Measurements from ENCODE around the gene PTPRK.

DNA sequence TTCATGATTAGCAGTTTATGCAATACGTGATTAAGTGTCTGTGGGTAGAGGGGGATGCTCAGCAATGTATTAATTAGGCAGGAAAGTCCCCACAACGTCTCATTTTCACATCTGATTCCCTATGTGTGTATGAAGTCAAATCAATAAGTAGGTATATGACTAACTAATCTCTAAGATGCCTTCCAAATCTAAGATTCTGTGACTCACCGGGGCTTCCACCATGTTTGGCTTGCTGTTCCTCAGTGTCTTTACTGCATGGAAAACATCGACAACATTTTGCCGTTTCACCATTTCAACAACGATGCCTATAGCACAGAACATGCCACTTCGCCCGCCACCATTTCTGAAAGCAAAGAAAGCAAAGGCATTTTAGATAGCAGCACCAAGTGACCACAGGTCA lies 547.6 kb downstream of the PTPRK start:
- TF ChIP-seq POLR2A (IDR thresholded peaks at IDR 0.05; ENCODE audit: low read depth, low read length), result no peak
- TF ChIP-seq TAF1 (IDR thresholded peaks at IDR 0.05; ENCODE audit: low read depth, low read length), result no peak
- TF ChIP-seq POLR2AphosphoS5 (IDR thresholded peaks at IDR 0.05; ENCODE audit: low read depth, low read length), result no peak
- no peak for TF ChIP-seq POU2F2 (IDR thresholded peaks at IDR 0.05; ENCODE audit: low read depth, low read length)
- no peak for TF ChIP-seq PAX5 (IDR thresholded peaks at IDR 0.05; ENCODE audit: insufficient read depth, low read length, severe bottlenecking)

Data from GM12891 (cell line).